NCI-H526 (cell line): ENCODE measurements around the gene UGT1A6.

Experiments used
- DNase-seq, 2 experiments: peaks; one replicate each; lab custom pipeline; 2025; lab: John Stamatoyannopoulos, UW

UGT1A6 gene

DNA sequence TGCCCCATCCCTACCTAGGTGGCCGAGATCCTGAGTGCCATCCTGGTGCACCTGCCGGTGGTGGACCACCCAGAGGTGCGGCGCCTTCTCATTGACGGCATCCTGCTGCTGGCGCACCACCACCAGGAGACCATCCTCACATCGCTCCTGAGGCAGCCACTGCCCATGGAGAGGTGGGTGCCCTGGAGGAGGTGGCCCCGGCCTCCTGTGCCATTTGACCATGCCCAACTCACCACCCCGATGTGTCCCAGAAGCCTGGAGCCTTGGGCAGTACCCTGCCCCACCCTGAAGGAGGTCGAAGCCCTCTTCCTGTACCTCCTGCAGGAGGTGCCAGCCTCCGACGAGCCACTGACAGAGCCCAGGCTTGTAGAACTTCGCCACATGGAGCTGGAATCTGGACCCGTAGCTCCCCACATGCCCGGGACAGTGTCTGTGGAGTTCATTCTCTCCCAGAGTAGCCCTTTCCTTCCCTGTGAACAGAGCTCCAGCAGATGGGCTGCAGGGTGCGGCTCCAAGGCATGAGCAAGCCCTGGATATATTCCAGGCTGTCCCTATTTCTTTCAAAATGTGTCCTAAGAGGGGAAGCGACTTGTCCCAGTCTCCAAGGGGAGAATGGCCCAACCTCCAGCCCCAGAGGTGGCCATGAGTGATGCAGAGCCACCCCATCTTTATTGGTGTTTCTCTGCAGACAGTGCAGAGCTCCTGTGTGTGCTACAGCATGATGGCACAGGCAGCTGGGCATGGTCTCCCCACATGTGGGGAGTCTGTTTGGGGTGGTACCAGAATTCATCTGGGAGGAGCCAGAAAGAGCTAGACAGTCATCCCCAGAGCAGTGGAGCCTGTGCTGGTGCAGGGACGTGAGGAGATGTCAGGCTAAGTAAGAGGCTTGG, 127.4 kb downstream of the UGT1A6 start:
- no peak for DNase-seq

GRCh38 chr2:233820774-233821105, 128.1 kb downstream of the UGT1A6 start:
- DNase-seq, result no peak

- DNase-seq, result no peak
Measured at GRCh38 chr2:233821196-233821595, 128.5 kb downstream of the UGT1A6 start.

DNA sequence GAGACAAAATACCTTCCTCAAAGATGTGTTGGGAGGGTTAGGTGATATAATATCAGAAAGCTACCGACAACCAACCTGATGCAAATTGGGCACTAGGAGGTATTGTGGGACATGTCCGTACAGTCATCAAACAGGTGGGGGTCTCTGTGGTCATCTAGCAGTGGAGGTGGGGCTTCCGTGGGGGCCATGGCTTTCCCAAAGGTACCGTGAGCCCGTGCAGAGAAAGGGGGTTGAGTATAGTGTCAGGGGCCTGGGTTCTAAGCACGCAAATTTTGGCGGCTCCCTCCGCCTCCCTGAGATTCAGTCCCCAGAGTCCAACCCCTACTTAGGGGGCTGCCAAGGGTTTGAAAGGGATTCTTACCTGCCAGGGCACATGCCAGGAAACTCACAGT, 129.0 kb downstream of the UGT1A6 start:
- no peak for DNase-seq

DNA sequence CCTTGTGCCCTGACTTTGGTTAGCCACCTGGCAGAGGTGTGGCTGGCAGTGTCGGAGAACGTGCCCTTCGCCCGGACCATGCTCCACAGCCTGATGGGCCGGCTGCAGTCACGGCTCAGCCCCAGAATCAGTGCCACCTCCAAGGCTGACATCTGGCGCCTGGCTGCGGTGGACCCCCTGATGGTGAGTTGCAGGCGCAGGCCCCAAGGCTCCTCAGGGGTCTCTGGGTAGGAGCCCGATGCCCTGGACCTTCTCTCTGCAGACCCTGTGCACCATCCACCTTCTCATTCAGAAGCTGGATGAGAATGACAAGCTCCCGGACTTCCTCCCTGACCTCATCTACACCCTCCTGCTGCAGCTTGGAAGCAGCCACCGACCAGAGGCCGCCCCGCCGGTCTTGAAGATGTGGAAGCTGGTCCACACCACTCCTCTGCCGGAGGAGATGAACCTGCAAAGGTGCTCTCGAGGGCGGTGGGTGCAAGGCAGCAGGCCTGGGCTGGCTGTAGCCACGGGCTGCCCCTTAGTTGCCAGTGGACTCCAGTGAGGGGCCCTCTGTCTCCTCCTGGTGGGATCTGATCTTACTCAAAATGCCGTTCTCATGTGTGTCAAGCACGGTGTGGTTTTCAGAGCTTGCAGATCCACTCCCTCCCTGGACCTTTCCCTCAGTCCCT, 129.5 kb downstream of the UGT1A6 start:
- no peak for DNase-seq
